ENCODE data around the gene RAE1. TPM values are rescaled to one million over a fixed set of nuclear protein-coding genes. Genes with fewer than 3 reads are reported as not detected.

RAE1 gene
- total RNA-seq, 1 experiment from 2014 or later: 57.1 TPM

- DNase-seq (ENCODE audit: low spot score): no peak
Measured at GRCh38 chr20:57388953-57389694, 38.1 kb downstream of the RAE1 start.

GRCh38 chr20:57389695-57390603 lies 38.9 kb downstream of the RAE1 start:
- DNase-seq (ENCODE audit: low spot score): no peak

GRCh38 chr20:57390604-57391438 lies 39.8 kb downstream of the RAE1 start, which contains the start of gene RBM38:
RBM38 (plus strand) TSS chr20:57391396; CDS start chr20:57391582, 186 bp downstream.
- DNase-seq (ENCODE audit: low spot score): no peak

- no peak for DNase-seq (ENCODE audit: low spot score)
Measured at GRCh38 chr20:57391439-57392301, 40.6 kb downstream of the RAE1 start.

- no peak for DNase-seq (ENCODE audit: low spot score)
Measured at GRCh38 chr20:57392512-57393271, 41.6 kb downstream of the RAE1 start.

- no peak for DNase-seq (ENCODE audit: low spot score)
Measured at GRCh38 chr20:57393321-57394120, 42.5 kb downstream of the RAE1 start.

GRCh38 chr20:57394121-57395082 lies 43.3 kb downstream of the RAE1 start:
- DNase-seq (ENCODE audit: low spot score): no peak

- no peak for DNase-seq (ENCODE audit: low spot score)
Measured at GRCh38 chr20:57395111-57395966, 44.3 kb downstream of the RAE1 start.

- no peak for DNase-seq (ENCODE audit: low spot score)
Measured at GRCh38 chr20:57396212-57396983, 45.3 kb downstream of the RAE1 start.

- DNase-seq (ENCODE audit: low spot score): no peak
Measured at GRCh38 chr20:57396984-57397692, 46.1 kb downstream of the RAE1 start.

- DNase-seq (ENCODE audit: low spot score): no peak
Measured at GRCh38 chr20:57397693-57398108, 46.6 kb downstream of the RAE1 start.

GRCh38 chr20:57398231-57398821 lies 47.3 kb downstream of the RAE1 start:
- no peak for DNase-seq (ENCODE audit: low spot score)

GRCh38 chr20:57398901-57399535 lies 48.0 kb downstream of the RAE1 start:
- DNase-seq (ENCODE audit: low spot score): no peak

GRCh38 chr20:57399587-57400155 lies 48.6 kb downstream of the RAE1 start:
- DNase-seq (ENCODE audit: low spot score): no peak

All from H4 (cell line).